ENCODE results near the gene ATRNL1.

Gene ATRNL1

GRCh38 chr10:115915429-115915828 lies 822.3 kb downstream of the ATRNL1 start:
- DNase-seq = no peak

GRCh38 chr10:115918812-115919211 lies 825.6 kb downstream of the ATRNL1 start:
- no peak for DNase-seq

- DNase-seq = no peak
Observed at GRCh38 chr10:115921795-115922194, 828.6 kb downstream of the ATRNL1 start.

GRCh38 chr10:115931309-115931708 lies 838.1 kb downstream of the ATRNL1 start:
- no peak for DNase-seq

GRCh38 chr10:115932099-115932498 lies 838.9 kb downstream of the ATRNL1 start:
- no peak for DNase-seq

GRCh38 chr10:115933098-115933497 lies 839.9 kb downstream of the ATRNL1 start:
- DNase-seq = no peak

- no peak for DNase-seq
Observed at GRCh38 chr10:115935731-115936130, 842.6 kb downstream of the ATRNL1 start.

GRCh38 chr10:115936926-115937767 lies 844.0 kb downstream of the ATRNL1 start:
- no peak for DNase-seq

- DNase-seq = no peak
Observed at GRCh38 chr10:115937768-115938056, 844.5 kb downstream of the ATRNL1 start.

GRCh38 chr10:115939101-115939854 lies 846.1 kb downstream of the ATRNL1 start:
- DNase-seq = no peak

GRCh38 chr10:115941361-115941771 lies 848.2 kb downstream of the ATRNL1 start:
- DNase-seq = no peak

GRCh38 chr10:115942101-115942500 lies 848.9 kb downstream of the ATRNL1 start:
- DNase-seq = no peak

- DNase-seq = no peak
Observed at GRCh38 chr10:115944538-115944937, 851.4 kb downstream of the ATRNL1 start.

- DNase-seq = no peak
Observed at GRCh38 chr10:115945701-115946445, 852.7 kb downstream of the ATRNL1 start.

- no peak for DNase-seq
Observed at GRCh38 chr10:115947104-115947503, 853.9 kb downstream of the ATRNL1 start.

- no peak for DNase-seq
Observed at GRCh38 chr10:115948465-115948864, 855.3 kb downstream of the ATRNL1 start.

GRCh38 chr10:115949282-115949844 lies 856.2 kb downstream of the ATRNL1 start:
- no peak for DNase-seq

GRCh38 chr10:115950320-115950719 lies 857.2 kb downstream of the ATRNL1 start:
- DNase-seq = no peak

GRCh38 chr10:115951242-115951641 lies 858.1 kb downstream of the ATRNL1 start:
- no peak for DNase-seq

- DNase-seq = no peak
Observed at GRCh38 chr10:115953281-115953680, 860.1 kb downstream of the ATRNL1 start.

- no peak for DNase-seq
Observed at GRCh38 chr10:115953968-115954367, 860.8 kb downstream of the ATRNL1 start.

GRCh38 chr10:115956225-115957011 lies 863.3 kb downstream of the ATRNL1 start:
- DNase-seq = no peak
